Muscle layer of colon (tissue), 2 donors: ENCODE results near the gene TMEM14B.
"Not testable (repeated sequence)": the region's sequence is repeated elsewhere in the genome, so short reads cannot be mapped to it uniquely, and the experiment has no call there.

Experiments used
- H3K27ac ChIP-seq: one replicate; pipeline ENCODE4 v1.7.0; 2013; ENCODE audit warnings: low read depth, mild to moderate bottlenecking, low read length, moderate library complexity
- H3K27me3 ChIP-seq, 2 donors: one replicate each; pipeline ENCODE4 v1.7.0; 2013; ENCODE audit warnings: low read length in 2 of 2, mild to moderate bottlenecking in 2 of 2; ENCODE audit not compliant: insufficient read depth in 2 of 2, control insufficient read depth in 1 of 2
- H3K36me3 ChIP-seq: one replicate; pipeline ENCODE4 v1.7.0; 2013; ENCODE audit warnings: mild to moderate bottlenecking, low read length; ENCODE audit not compliant: insufficient read depth
- H3K4me1 ChIP-seq: one replicate; pipeline ENCODE4 v1.7.0; 2013; ENCODE audit warnings: mild to moderate bottlenecking, low read length; ENCODE audit not compliant: insufficient read depth
- H3K4me3 ChIP-seq, 2 donors: one replicate each; pipeline ENCODE4 v1.7.0; 2013; ENCODE audit warnings: low read length in 2 of 2, low read depth in 1 of 2, mild to moderate bottlenecking in 1 of 2, moderate library complexity in 1 of 2
- H3K9ac ChIP-seq: one replicate; pipeline ENCODE4 v1.7.0; 2013; ENCODE audit warnings: low read length
- H3K9me3 ChIP-seq: one replicate; pipeline ENCODE4 v1.7.0; 2013; ENCODE audit warnings: mild to moderate bottlenecking, low read length
- donor health status: abdominal sarcoma.
- donor health status: Adenocarcinoma of cecum.

TMEM14B gene

GRCh38 chr6:10725044-10725443 is 22.6 kb upstream of the TMEM14B start:
- no peak overlapping the region for H3K9ac ChIP-seq

GRCh38 chr6:10725716-10726115 is 21.9 kb upstream of the TMEM14B start:
- Histone ChIP-seq H3K4me3 (no peak overlapping the region), H3K4me1 (peaks cover 31% of the 10 kb centered on the region), H3K36me3 (peaks cover 34% of the 10 kb centered on the region), H3K9ac (no peak overlapping the region), H3K9me3 (no peaks in the 10 kb centered on the region), H3K27me3 (no peaks in the 10 kb centered on the region), H3K27ac (no peak overlapping the region)

More at GRCh38 chr6:10725044-10725443, 22.6 kb upstream of the TMEM14B start:
- H3K36me3 ChIP-seq, result peaks cover 27% of the 10 kb centered on the region
- no peaks in the 10 kb centered on the region for H3K27me3 ChIP-seq
- H3K27ac ChIP-seq, result no peak overlapping the region
- no peaks in the 10 kb centered on the region for H3K9me3 ChIP-seq
- H3K4me3 ChIP-seq, result no peak overlapping the region
- H3K4me1 ChIP-seq, result peaks cover 31% of the 10 kb centered on the region

- Histone ChIP-seq H3K4me1 (peaks cover 4% of the 10 kb centered on the region), H3K36me3 (peaks cover 49% of the 10 kb centered on the region)
Measured at GRCh38 chr6:10730254-10730653, 17.4 kb upstream of the TMEM14B start.

GRCh38 chr6:10733151-10733715 is 14.4 kb upstream of the TMEM14B start:
- no peaks in the 10 kb centered on the region for H3K4me1 ChIP-seq
- peak overlapping the region; percentile 13 for H3K27ac ChIP-seq
- H3K4me3 ChIP-seq, result no peak overlapping the region
- H3K9me3 ChIP-seq, result no peaks in the 10 kb centered on the region
- no peak overlapping the region for H3K9ac ChIP-seq
- H3K36me3 ChIP-seq, result peaks cover 34% of the 10 kb centered on the region
- H3K27me3 ChIP-seq, result no peaks in the 10 kb centered on the region

More at GRCh38 chr6:10730254-10730653, 17.4 kb upstream of the TMEM14B start:
- Histone ChIP-seq H3K4me3 (no peak overlapping the region), H3K9ac (no peak overlapping the region), H3K9me3 (no peaks in the 10 kb centered on the region), H3K27ac (no peak overlapping the region), H3K27me3 (no peaks in the 10 kb centered on the region)

- H3K27me3 ChIP-seq, result no peaks in the 10 kb centered on the region
- H3K4me3 ChIP-seq, result no peak overlapping the region
- peaks cover 33% of the 10 kb centered on the region for H3K36me3 ChIP-seq
Measured at GRCh38 chr6:10733863-10734262, 13.7 kb upstream of the TMEM14B start.

GRCh38 chr6:10736731-10737130 is 10.9 kb upstream of the TMEM14B start:
- Histone ChIP-seq H3K36me3 (peaks cover 14% of the 10 kb centered on the region), H3K27me3 (no peaks in the 10 kb centered on the region), H3K9ac (no peak overlapping the region), H3K4me1 (no peaks in the 10 kb centered on the region), H3K27ac (no peak overlapping the region), H3K4me3 (no peak overlapping the region), H3K9me3 (no peaks in the 10 kb centered on the region)

More at GRCh38 chr6:10733863-10734262, 13.7 kb upstream of the TMEM14B start:
- Histone ChIP-seq H3K9me3 (no peaks in the 10 kb centered on the region), H3K9ac (no peak overlapping the region), H3K4me1 (no peaks in the 10 kb centered on the region), H3K27ac (peak overlapping the region; percentile 13)

- no peaks in the 10 kb centered on the region for H3K4me1 ChIP-seq
- H3K9ac ChIP-seq, result no peak overlapping the region
- no peaks in the 10 kb centered on the region for H3K27me3 ChIP-seq
- no peak overlapping the region for H3K4me3 ChIP-seq
- no peaks in the 10 kb centered on the region for H3K9me3 ChIP-seq
- H3K36me3 ChIP-seq, result peaks cover 4% of the 10 kb centered on the region
- H3K27ac ChIP-seq, result no peak overlapping the region
Measured at GRCh38 chr6:10740061-10740460, 7.5 kb upstream of the TMEM14B start.

- H3K4me1 ChIP-seq, H3K9ac ChIP-seq, H3K27me3 ChIP-seq, H3K27ac ChIP-seq, H3K9me3 ChIP-seq, H3K36me3 ChIP-seq, H3K4me3 ChIP-seq: not testable (repeated sequence)
Measured at GRCh38 chr6:10741643-10742042, 6.0 kb upstream of the TMEM14B start.

GRCh38 chr6:10742251-10742650 is 5.4 kb upstream of the TMEM14B start:
- no peak overlapping the region for H3K4me3 ChIP-seq
- H3K4me1 ChIP-seq, result peaks cover 7% of the 10 kb centered on the region
- no peak overlapping the region for H3K9ac ChIP-seq
- no peaks in the 10 kb centered on the region for H3K27me3 ChIP-seq
- peaks cover 4% of the 10 kb centered on the region for H3K36me3 ChIP-seq
- no peak overlapping the region for H3K27ac ChIP-seq
- H3K9me3 ChIP-seq, result no peaks in the 10 kb centered on the region

GRCh38 chr6:10743515-10743914 is 4.1 kb upstream of the TMEM14B start:
- Histone ChIP-seq H3K4me3 (no peak overlapping the region), H3K9ac (no peak overlapping the region), H3K27me3 (no peaks in the 10 kb centered on the region), H3K9me3 (no peaks in the 10 kb centered on the region), H3K27ac (no peak overlapping the region), H3K4me1 (peaks cover 11% of the 10 kb centered on the region), H3K36me3 (peaks cover 4% of the 10 kb centered on the region)

- no peaks in the 10 kb centered on the region for H3K9me3 ChIP-seq
- H3K27ac ChIP-seq, result no peak overlapping the region
- peaks cover 14% of the 10 kb centered on the region for H3K36me3 ChIP-seq
- H3K4me1 ChIP-seq, result peaks cover 26% of the 10 kb centered on the region
- H3K4me3 ChIP-seq, result no peak overlapping the region
- no peaks in the 10 kb centered on the region for H3K27me3 ChIP-seq
- H3K9ac ChIP-seq, result no peak overlapping the region
Measured at GRCh38 chr6:10745116-10745515, 2.5 kb upstream of the TMEM14B start.

- H3K9me3 ChIP-seq, result no peaks in the 10 kb centered on the region
- H3K9ac ChIP-seq, result peak overlapping the region; percentile 28
- H3K4me3 ChIP-seq, result peak overlapping the region; percentile 70 to 96
- peaks cover 23% of the 10 kb centered on the region for H3K36me3 ChIP-seq
- no peaks in the 10 kb centered on the region for H3K27me3 ChIP-seq
- H3K4me1 ChIP-seq, result peaks cover 26% of the 10 kb centered on the region
- peak overlapping the region; percentile 80 for H3K27ac ChIP-seq
Measured at GRCh38 chr6:10746915-10747250, 722 bp upstream of the TMEM14B start.
